Thyroid gland (tissue), 4 donors: ENCODE measurements around the gene MAN1B1.

ENCODE experiments used
- CTCF ChIP-seq, 6 experiments: fragments of 200-600 bp in 3 of 6; fragments of 450-650 bp in 3 of 6; sonication (generic) in 3 of 6; IDR thresholded peaks; one replicate each; pipeline ENCODE4 v1.5.1; 2016 to 2019; ENCODE audit warnings: antibody characterized with exemption in 6 of 6, mild to moderate bottlenecking in 2 of 6, inconsistent platforms in 1 of 6, moderate library complexity in 1 of 6
- POLR2A ChIP-seq, 2 donors: fragments of 450-650 bp; IDR thresholded peaks; one replicate each; pipeline ENCODE4 v1.6.1; 2017; ENCODE audit warnings: antibody characterized with exemption in 2 of 2, mild to moderate bottlenecking in 2 of 2, moderate library complexity in 1 of 2

GRCh38 chr9:137068539-137069507 is 18.0 kb upstream of the MAN1B1 start:
- TF ChIP-seq POLR2A (IDR thresholded peaks at IDR 0.05), result no peak
- TF ChIP-seq CTCF (IDR thresholded peaks at IDR 0.05), result no peak
